Midbrain (tissue), 1 donor: Measurements from ENCODE around the gene HRNR.
"Not testable (repeated sequence)": the region's sequence is repeated elsewhere in the genome, so short reads cannot be mapped to it uniquely, and the experiment has no call there.

Experiments
- DNase-seq: peaks from one replicate; lab custom pipeline; 2025; lab: John Stamatoyannopoulos, UW

Gene HRNR

GRCh38 chr1:152224093-152224492 is at the start of gene HRNR:
HRNR (minus strand) TSS chr1:152224193; CDS start chr1:152223253, 940 bp downstream.
- no peak for DNase-seq

- not testable (repeated sequence) for DNase-seq
Observed at GRCh38 chr1:152256394-152256793, 32.4 kb upstream of the HRNR start.

- DNase-seq = no peak
Observed at GRCh38 chr1:152252157-152252556, 28.2 kb upstream of the HRNR start.

- DNase-seq = no peak
Observed at GRCh38 chr1:152251391-152251790, 27.4 kb upstream of the HRNR start.

- no peak for DNase-seq
Observed at GRCh38 chr1:152247316-152247715, 23.3 kb upstream of the HRNR start.

- DNase-seq = no peak
Observed at GRCh38 chr1:152244576-152245273, 20.7 kb upstream of the HRNR start.

- no peak for DNase-seq
Observed at GRCh38 chr1:152237093-152237492, 13.1 kb upstream of the HRNR start.

GRCh38 chr1:152228831-152229230 is 4.8 kb upstream of the HRNR start:
- no peak for DNase-seq

- peak; percentile 11 for DNase-seq
Observed at GRCh38 chr1:152227310-152227928, 3.4 kb upstream of the HRNR start.

GRCh38 chr1:152225678-152226077 is 1.7 kb upstream of the HRNR start:
- DNase-seq = no peak

GRCh38 chr1:152220166-152221163 is 3.5 kb downstream of the HRNR start:
- DNase-seq = no peak

GRCh38 chr1:152219438-152219837 is 4.6 kb downstream of the HRNR start:
- not testable (repeated sequence) for DNase-seq

- no peak for DNase-seq
Observed at GRCh38 chr1:152218762-152219436, 5.1 kb downstream of the HRNR start.

- DNase-seq = not testable (repeated sequence)
Observed at GRCh38 chr1:152215604-152216003, 8.4 kb downstream of the HRNR start.

- DNase-seq = not testable (repeated sequence)
Observed at GRCh38 chr1:152214911-152215310, 9.1 kb downstream of the HRNR start.

- DNase-seq = no peak
Observed at GRCh38 chr1:152198982-152199381, 25.0 kb downstream of the HRNR start.

GRCh38 chr1:152197361-152197941 is 26.5 kb downstream of the HRNR start:
- no peak for DNase-seq

- DNase-seq = no peak
Observed at GRCh38 chr1:152191711-152192110, 32.3 kb downstream of the HRNR start.

- DNase-seq = no peak
Observed at GRCh38 chr1:152191260-152191659, 32.7 kb downstream of the HRNR start.

GRCh38 chr1:152190589-152190988 is 33.4 kb downstream of the HRNR start:
- DNase-seq = no peak

- peak; percentile 53 for DNase-seq
Observed at GRCh38 chr1:152189657-152190442, 34.1 kb downstream of the HRNR start.
